KMS-11 (cell line): ENCODE results near the gene GCAT.

Experiments used
- H2AFZ ChIP-seq: fragments of 200-600 bp; sonication (generic); 2 replicates; pipeline ENCODE4 v1.6.1; 2016; ENCODE audit warnings: antibody characterized with exemption, mixed run types, low read depth
- H3K27ac ChIP-seq: fragments of 200-600 bp; sonication (generic); 2 replicates; pipeline ENCODE4 v1.6.1; 2016; ENCODE audit warnings: mild to moderate bottlenecking, mixed run types
- H3K27me3 ChIP-seq: fragments of 200-600 bp; sonication (generic); 2 replicates; pipeline ENCODE4 v1.6.1; 2017; ENCODE audit warnings: mild to moderate bottlenecking, low read depth, mixed run types, moderate library complexity; ENCODE audit not compliant: insufficient read depth
- H3K36me3 ChIP-seq: fragments of 200-600 bp; sonication (generic); 2 replicates; pipeline ENCODE4 v1.6.1; 2017; ENCODE audit warnings: mild to moderate bottlenecking, mixed run types; ENCODE audit not compliant: insufficient read depth
- H3K4me1 ChIP-seq: fragments of 200-600 bp; sonication (generic); 2 replicates; pipeline ENCODE4 v1.6.1; 2016; ENCODE audit warnings: mild to moderate bottlenecking, low read depth, mixed run types; ENCODE audit not compliant: poor library complexity, severe bottlenecking
- H3K4me2 ChIP-seq: fragments of 200-600 bp; sonication (generic); 2 replicates; pipeline ENCODE4 v1.7.0; 2016; ENCODE audit warnings: mild to moderate bottlenecking, mixed run types
- H3K4me3 ChIP-seq: fragments of 200-600 bp; sonication (generic); IDR thresholded peaks from 2 replicates; pipeline ENCODE4 v1.6.1; 2017; ENCODE audit warnings: low read depth, low read length, mixed read lengths; ENCODE audit not compliant: insufficient read depth
- H3K79me2 ChIP-seq: fragments of 200-600 bp; sonication (generic); 2 replicates; pipeline ENCODE4 v1.6.1; 2016; ENCODE audit warnings: low read depth, mixed run types; ENCODE audit not compliant: insufficient read depth
- H3K9ac ChIP-seq: fragments of 200-600 bp; sonication (generic); 2 replicates; pipeline ENCODE4 v1.6.1; 2016; ENCODE audit warnings: mild to moderate bottlenecking, mixed run types
- H4K20me1 ChIP-seq: fragments of 200-600 bp; sonication (generic); 2 replicates; pipeline ENCODE4 v1.6.1; 2016; ENCODE audit warnings: mild to moderate bottlenecking, mixed run types; ENCODE audit not compliant: insufficient read depth
- TF ChIP-seq, protein P1 (sequence below): fragments of 200-600 bp; sonication (generic); conservative IDR thresholded peaks from 2 replicates; pipeline ENCODE4 v1.6.1; 2017; ENCODE audit warnings: low read depth, mild to moderate bottlenecking, antibody characterized with exemption, low read length, moderate library complexity, mixed read lengths

Gene GCAT

DNA sequence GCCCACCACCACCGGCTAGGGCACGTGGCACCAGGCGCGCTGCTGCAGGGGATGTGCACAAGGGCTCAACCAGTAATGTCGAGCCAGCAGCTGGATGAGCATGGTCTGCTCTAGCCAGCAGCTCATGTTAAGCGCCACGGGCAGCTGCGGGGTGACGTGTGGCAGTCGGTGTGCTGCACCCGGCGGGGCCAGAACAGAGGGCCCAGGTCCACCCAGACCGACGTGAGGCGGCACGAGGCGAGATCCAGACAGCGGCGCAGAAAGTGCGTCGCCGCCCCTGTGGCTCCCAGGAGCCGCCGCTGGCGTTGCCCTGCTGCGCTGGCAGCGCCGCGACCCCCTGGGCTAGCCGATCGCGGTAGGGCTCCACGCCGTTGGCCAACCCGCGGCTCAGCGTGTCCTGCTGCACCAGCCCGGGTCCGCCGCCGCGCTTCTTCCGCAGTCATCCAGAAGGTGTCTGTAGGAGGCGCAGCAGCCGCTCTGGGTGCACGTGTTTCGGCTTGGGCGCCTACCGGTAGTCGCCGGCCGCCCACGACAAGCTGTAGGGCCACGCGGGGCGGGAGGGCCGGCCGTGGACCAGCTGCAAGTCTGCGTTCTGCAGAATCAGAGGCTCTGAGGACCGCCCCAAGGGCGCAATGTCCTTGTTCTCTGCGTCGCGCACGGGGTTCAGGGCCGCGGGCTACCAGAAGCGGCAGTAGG, 10.8 kb downstream of the GCAT start:
- Histone ChIP-seq H4K20me1 (no peaks in the 10 kb centered on the region), H3K4me3 (no peak overlapping the region), H3K4me1 (peaks cover 7% of the 10 kb centered on the region), H3K36me3 (no peaks in the 10 kb centered on the region), H3K9ac (no peak overlapping the region), H2AFZ (no peak overlapping the region), H3K79me2 (no peaks in the 10 kb centered on the region), H3K27me3 (no peaks in the 10 kb centered on the region), H3K27ac (no peak overlapping the region), H3K4me2 (no peak overlapping the region)
- TF ChIP-seq, protein P1, sequence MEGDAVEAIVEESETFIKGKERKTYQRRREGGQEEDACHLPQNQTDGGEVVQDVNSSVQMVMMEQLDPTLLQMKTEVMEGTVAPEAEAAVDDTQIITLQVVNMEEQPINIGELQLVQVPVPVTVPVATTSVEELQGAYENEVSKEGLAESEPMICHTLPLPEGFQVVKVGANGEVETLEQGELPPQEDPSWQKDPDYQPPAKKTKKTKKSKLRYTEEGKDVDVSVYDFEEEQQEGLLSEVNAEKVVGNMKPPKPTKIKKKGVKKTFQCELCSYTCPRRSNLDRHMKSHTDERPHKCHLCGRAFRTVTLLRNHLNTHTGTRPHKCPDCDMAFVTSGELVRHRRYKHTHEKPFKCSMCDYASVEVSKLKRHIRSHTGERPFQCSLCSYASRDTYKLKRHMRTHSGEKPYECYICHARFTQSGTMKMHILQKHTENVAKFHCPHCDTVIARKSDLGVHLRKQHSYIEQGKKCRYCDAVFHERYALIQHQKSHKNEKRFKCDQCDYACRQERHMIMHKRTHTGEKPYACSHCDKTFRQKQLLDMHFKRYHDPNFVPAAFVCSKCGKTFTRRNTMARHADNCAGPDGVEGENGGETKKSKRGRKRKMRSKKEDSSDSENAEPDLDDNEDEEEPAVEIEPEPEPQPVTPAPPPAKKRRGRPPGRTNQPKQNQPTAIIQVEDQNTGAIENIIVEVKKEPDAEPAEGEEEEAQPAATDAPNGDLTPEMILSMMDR: no peak

DNA sequence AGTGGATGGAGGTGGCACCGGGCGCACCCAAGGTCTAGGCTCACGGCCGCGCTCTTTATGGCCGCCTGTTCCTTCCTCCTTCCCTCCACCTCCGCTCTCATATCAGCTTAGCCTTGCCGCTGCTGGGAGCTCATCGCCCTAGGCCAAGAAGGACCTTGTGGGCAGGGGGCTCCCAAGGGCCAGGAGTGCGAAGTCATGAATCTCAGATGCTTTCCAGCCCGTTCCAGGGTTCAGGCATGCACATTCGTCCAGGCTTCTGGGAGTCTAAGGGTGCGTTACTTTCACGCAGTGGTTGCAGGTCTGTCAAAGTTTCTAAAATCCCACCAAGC, 11.3 kb downstream of the GCAT start:
- no peak overlapping the region for H2AFZ ChIP-seq
- TF ChIP-seq, protein P1: no peak
- H3K4me1 ChIP-seq: peaks cover 7% of the 10 kb centered on the region
- H4K20me1 ChIP-seq: no peaks in the 10 kb centered on the region
- no peak overlapping the region for H3K4me3 ChIP-seq
- no peak overlapping the region for H3K9ac ChIP-seq
- no peaks in the 10 kb centered on the region for H3K36me3 ChIP-seq
- no peaks in the 10 kb centered on the region for H3K27me3 ChIP-seq
- H3K4me2 ChIP-seq: no peak overlapping the region
- no peaks in the 10 kb centered on the region for H3K79me2 ChIP-seq
- H3K27ac ChIP-seq: no peak overlapping the region

DNA sequence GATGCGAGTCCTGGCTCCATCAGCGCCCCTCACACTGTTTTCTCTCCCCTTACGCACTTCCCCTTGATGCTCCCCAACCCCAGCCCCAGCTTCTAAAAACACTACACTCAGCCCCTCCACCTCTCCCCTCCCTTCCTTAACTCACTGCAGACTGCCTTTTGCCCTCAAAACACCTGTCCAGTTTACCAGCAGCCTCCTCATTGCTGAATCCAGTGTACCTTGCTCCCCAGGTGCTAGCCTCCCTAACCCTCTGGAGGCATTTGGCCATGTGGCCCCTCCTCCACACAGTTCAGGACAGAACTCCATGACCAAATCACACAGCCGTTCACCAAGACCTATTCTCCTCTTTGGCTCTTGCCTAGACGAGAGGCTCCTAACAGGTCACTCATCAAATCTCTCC, 12.6 kb downstream of the GCAT start:
- Histone ChIP-seq H4K20me1 (no peaks in the 10 kb centered on the region), H3K4me2 (no peak overlapping the region), H3K4me3 (no peak overlapping the region), H3K9ac (no peak overlapping the region), H3K36me3 (no peaks in the 10 kb centered on the region), H3K27ac (no peak overlapping the region), H3K27me3 (no peaks in the 10 kb centered on the region), H2AFZ (no peak overlapping the region), H3K79me2 (no peaks in the 10 kb centered on the region), H3K4me1 (peaks cover 7% of the 10 kb centered on the region)
- TF ChIP-seq, protein P1: no peak

DNA sequence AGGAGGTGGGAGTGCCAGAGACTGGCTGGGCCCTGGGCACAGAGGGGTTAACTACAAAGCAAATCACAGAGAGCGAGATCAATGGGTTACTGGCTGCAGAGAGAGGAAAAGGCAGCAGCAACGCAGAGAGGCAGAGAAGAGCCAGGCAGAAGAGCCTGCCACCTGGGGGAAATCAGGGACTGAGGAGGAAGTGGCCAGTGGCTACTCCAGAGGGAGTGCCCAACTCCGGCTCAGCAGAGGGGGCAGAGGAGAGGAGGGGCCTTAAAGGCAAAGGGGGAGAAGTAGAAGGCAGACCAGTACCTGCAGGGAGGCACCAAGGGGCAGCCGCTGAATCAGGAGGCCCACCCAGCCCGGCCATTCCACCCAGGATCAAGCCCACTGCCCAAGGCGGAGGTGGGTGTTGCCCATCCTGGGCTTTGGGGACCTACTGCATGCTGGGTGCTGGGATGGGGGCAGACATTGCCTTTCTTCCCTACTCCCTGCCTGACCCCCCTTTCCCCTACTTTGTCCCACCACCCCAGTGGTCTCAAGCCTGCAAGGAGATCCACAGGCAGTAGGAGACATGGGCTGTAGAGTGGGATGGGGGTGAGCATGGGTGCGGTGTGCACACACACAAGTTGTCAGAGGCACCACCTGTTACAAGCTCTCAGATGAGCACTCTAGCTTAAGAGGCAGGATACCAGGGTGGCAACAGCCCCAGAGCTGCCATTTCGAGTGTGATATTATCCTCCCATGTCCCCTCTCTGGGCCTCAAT, 14.5 kb downstream of the GCAT start:
- no peak overlapping the region for H2AFZ ChIP-seq

More for the DNA sequence above, 14.5 kb downstream of the GCAT start:
- Histone ChIP-seq H3K27ac (no peak overlapping the region), H3K4me3 (no peak overlapping the region), H3K9ac (no peak overlapping the region), H3K79me2 (no peaks in the 10 kb centered on the region), H3K4me2 (no peak overlapping the region), H3K4me1 (peaks cover 7% of the 10 kb centered on the region), H3K27me3 (no peaks in the 10 kb centered on the region), H4K20me1 (no peaks in the 10 kb centered on the region), H3K36me3 (no peaks in the 10 kb centered on the region)
- TF ChIP-seq, protein P1: no peak
